HG03025 (cell line): ENCODE results near the gene IPO11.

Source experiments
- ATAC-seq: cut with Tn5 transposase; IDR thresholded peaks from one replicate; pipeline ENCODE4 v1.9.1; 2021; ENCODE audit warnings: mild to moderate bottlenecking, moderate library complexity; ENCODE audit not compliant: unreplicated experiment, low FRiP score

The IPO11 gene

GRCh38 chr5:62432621-62433064 lies 20.1 kb downstream of the IPO11 start:
- no peak for ATAC-seq

DNA sequence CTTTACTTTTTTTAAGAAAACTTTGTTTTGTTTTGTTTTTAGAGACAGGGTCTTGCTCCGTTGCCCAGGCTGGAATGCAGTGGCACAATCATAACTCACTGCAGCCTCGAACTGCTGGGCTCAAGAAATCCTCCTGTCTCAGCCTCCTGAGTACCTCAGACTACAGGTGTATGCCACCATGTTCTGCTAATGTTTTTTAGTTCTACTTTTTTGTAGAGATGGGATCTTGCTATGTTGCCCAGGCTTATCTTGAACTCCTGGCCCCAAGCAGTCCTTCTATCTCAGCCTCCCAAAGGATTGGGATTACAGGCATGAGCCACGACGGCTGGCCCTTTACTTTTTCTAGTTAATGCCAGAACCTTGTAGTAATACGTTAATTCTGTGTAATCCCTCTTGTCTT lies 36.0 kb downstream of the IPO11 start:
- no peak for ATAC-seq

GRCh38 chr5:62450259-62450658 lies 37.7 kb downstream of the IPO11 start:
- ATAC-seq = no peak

DNA sequence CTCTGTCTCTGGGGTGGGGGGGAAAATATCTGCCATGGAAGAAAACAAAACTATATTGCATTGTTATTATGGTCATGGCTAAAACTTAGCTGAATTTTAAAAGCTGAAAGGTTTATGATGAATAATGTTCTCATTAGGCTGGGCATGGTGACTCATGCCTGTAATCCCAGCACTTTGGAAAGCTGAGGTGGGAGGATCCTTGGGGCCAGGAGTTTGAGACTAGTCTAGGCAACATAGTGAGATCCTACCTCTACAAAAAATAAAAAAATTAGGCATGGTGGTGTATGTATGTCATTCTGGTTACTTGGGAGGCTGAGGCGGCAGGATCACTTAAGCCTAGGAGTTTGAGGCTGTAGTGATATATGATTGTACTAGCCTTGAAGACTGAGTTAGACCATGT lies 44.5 kb downstream of the IPO11 start:
- no peak for ATAC-seq

DNA sequence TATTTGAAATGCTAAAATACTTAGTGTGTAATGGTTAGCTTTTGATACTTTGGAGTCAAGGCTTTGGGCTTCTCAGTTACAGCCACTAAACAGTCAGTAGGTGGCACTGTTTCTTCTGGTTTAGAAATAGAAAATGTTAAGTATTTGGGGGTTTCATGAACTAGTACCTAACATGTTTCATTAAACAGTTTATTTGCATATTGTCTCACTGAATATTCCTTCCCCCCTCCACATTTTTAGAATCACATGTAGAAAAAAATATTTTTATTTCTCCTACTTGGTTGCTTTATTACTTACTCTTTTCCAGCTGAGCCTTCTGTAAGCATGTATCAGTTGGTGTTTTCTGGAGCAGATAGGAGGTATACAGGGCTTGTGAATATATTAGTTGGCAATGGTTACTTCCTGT lies 48.0 kb downstream of the IPO11 start:
- ATAC-seq = peak; percentile 70

- ATAC-seq = no peak
Observed at GRCh38 chr5:62461561-62461960, 49.0 kb downstream of the IPO11 start.

DNA sequence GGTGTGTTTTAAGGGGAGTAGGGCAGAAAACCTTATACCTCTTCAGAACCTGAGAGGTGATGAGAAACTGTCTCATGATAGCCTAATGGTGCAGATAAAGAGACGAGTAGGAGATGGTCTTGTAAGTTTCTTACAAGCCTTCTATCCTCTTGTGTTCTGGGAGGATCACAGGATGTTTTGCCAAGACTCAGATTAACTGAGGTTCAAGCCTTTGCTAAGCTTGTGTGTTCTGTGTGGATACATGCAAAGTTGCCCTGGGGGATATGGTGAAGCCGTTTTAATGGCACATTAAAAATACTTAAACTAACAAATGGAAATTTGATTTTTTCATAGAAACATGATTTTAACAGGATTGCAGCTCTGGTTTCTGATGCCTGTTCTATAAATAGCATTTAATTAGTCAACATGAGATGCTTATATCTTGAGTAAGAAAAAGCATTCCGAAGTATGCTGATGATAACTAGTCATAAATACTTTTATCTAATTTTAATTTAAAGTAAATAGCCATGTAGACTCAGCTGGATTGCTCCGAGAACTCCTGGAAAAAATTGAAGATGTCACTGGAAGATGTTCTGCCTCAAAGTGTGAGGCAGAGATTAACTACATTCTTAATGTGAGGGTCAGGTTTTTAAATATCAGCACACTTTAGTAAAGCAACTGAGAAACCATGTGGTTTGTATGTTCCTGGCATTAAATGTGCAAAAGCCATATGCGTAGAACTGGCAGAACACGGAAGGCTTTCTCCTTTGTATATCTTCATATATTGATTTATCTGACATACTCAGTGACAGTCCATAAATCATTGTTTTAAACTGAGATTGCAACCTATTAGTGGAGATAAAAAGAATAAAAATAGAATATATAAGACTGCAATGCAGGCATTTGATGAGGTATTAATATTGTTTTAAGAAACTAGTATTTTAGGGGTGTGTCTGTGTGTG lies 53.7 kb downstream of the IPO11 start:
- ATAC-seq = no peak

GRCh38 chr5:62473209-62473608 lies 60.6 kb downstream of the IPO11 start:
- no peak for ATAC-seq

DNA sequence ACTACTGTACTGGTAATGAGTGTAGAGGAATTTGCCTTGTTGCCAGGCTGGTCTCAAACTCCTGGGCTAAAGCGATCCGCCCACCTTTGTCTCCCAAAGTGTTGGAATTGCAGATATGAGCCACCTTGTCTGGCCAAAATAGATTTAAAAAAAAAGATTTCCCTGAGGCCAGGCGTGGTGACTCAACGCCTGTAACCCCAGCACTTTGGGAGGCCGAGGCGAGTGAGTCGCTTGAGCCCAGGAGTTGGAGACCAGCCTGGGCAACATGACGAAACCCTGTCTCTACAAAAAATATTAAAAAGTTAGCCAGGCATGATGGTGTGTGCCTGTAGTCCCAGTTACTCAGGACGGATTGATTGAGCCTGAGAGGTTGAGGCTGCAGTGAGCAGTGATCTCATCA lies 62.5 kb downstream of the IPO11 start:
- no peak for ATAC-seq

GRCh38 chr5:62477801-62478200 lies 65.2 kb downstream of the IPO11 start:
- ATAC-seq = no peak

DNA sequence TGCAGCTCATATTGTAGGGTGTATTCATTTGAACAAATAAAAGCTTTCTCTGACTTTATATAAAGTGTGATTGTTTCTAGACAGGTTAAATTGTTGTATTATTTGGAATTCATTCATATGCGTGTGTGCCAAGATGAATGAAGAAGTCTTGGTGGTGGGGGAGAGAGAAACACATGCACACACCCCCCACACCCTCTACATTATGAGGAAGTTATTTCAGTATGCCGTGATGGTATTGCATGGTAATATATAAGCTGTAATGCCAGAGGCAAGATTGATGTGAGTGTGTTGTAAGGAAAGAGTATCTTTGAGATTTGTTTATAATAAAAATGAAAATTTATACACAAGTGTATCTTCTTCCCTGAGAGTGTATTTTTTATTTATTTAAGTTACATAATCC lies 71.0 kb downstream of the IPO11 start:
- ATAC-seq = no peak

- ATAC-seq = no peak
Observed at GRCh38 chr5:62486672-62487071, 74.1 kb downstream of the IPO11 start.

DNA sequence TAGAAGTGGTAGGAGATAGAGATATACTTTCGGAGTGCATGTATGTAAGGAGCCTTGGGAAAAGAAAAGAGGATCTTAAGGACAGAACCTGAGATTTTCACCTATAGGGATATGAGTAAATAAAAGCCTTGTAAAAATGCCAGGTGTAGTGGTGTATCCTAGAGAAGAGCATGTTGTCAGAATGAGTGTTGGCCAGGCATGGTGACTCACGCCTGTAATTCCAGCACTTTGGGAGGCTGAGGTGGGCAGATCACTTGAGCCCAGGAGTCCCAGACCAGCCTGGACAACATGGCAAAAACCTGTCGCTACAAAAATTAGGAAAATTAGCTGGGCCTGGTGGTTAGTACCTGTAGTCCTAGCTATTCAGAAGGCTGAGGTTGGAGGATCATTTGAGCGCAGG lies 76.0 kb downstream of the IPO11 start:
- ATAC-seq = no peak

- ATAC-seq = no peak
Observed at GRCh38 chr5:62489471-62489870, 76.9 kb downstream of the IPO11 start.

DNA sequence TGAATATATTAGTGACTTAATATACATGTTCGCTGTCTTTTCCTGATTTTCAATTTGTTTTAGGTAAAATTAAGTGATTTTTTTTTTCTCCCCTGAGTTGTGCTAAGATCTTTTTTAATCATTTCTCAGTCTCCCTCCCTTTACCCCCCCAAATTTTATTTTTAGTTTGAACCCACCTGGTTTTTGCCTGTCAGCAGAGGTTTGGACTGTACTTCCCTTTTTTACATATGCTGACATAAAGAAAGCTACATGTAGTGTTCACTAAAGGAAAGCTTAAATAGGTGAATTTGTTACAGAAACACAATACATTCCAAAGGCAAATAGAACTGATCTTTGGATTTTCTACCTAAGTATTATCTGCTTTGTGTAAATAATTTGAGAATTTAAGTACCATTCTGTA lies 82.2 kb downstream of the IPO11 start:
- ATAC-seq = no peak

- no peak for ATAC-seq
Observed at GRCh38 chr5:62496876-62497275, 84.3 kb downstream of the IPO11 start.

GRCh38 chr5:62498961-62499360 lies 86.4 kb downstream of the IPO11 start:
- no peak for ATAC-seq

DNA sequence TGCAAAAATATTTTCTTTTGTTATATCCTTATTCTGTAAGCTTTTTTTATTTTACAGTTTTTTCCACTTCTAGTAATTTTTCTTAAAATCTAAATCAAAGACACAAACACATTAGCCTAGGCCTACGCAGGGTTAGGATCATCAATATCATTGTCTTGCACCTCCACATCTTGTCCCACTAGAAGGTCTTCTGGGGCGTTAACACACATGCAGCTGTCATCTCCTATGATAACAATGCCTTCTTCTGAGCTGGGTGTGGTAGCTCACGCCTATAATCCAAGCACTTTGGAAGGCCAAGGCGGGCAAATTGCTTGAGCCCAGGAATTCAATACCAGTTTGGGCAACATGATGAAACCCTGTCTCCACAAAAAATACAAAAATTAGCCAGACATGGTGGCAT lies 87.2 kb downstream of the IPO11 start:
- ATAC-seq = no peak

DNA sequence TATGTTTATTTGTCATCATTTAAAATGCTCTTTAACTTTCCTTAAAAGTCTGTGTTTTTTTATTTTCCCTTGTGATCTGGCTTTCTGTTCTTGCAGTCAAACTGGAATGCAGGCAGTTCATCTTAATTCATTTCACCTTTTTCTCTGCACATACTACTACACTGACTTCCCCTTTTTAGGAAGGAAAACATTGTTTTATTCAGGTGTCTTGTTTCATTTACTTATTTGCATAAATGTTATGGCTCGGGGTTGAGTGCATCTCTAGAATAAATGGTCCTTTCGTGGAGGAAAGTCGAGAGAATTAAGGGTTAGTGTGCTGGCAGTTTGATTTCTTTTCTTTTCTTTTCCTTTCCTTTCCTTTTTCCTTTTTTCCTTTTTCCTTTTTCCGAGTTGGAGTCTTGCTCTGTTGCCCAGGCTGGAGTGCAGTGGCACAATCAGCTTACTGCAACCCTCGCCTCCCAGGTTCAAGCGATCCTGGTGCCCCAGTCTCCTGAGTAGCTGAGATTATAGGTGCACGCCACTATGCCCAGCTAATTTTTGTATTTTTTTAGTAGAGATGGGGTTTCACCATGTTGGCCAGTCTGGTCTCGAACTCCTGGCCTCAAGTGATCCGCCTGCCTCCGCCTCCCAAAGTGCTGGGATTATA lies 90.0 kb downstream of the IPO11 start:
- no peak for ATAC-seq

GRCh38 chr5:62504129-62504528 lies 91.6 kb downstream of the IPO11 start:
- no peak for ATAC-seq

DNA sequence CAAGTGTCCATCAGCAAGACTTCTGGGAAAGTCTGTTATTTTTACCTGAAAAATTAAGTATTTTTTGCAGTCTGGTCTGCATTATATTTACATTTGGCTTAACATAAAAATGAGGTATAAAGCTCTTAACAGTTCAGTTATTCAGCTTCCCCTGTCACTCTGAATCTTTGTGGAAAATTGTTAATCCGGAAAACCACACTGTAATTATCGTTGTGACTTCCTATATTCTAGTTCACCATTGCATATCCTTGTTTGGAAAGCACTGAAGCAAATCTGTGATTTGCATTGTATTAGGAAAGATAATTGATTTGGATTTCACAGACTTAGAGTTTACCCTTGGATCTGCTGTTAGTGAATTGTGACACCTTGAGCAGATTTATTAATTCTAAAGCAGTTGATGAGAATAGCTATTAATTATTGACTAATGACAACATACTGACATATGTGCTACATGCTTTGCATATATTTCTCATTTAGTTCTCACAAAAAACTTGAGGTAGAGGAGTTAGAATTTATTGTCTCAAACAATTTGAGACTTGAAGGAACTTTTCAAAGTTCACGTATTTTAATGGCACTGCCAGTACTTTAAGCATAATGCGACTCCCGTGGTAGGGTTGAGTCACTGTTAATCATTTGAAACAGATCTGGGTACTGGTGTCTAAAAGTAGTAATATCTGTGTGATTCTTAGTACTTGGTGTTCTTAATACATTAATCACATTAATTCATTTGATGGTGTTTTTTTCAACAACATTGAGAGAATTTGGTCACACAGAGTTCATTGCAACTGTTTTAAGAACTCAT lies 94.3 kb downstream of the IPO11 start:
- ATAC-seq = no peak
